T1000 (cell line): Measurements from ENCODE around the gene SIPA1.

Experiments
- DNase-seq: peaks from one replicate; lab custom pipeline; 2025; ENCODE audit warnings: mixed read lengths; lab: John Stamatoyannopoulos, UW

SIPA1 gene

GRCh38 chr11:65609665-65610064, 28.2 kb upstream of the SIPA1 start:
- no peak for DNase-seq

GRCh38 chr11:65610404-65610803, 27.5 kb upstream of the SIPA1 start:
- DNase-seq: no peak

- no peak for DNase-seq
These were observed 26.7 kb upstream of the SIPA1 start for GRCh38 chr11:65611028-65611757.

- no peak for DNase-seq
These were observed 25.9 kb upstream of the SIPA1 start for GRCh38 chr11:65611758-65612603.

DNA sequence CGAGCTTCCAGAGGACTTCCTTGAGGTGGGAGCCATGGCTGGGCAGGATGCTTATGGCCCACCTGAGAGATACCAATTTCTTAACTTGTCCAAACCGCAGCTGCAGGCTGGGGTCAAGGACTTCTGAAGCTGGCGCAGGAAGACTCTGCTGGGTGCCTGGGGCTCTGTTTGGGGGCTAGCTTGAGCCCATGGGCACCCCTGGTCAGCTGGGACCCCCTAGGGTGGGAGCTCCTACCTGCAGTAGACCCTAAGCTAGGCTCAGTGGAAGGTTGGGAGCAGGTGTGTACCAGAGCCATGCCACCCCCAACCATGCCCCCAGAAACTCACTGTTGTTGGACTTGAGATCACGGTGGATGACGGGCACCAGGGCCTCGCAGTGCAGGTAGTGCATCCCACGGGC, 25.2 kb upstream of the SIPA1 start:
- DNase-seq: no peak

DNA sequence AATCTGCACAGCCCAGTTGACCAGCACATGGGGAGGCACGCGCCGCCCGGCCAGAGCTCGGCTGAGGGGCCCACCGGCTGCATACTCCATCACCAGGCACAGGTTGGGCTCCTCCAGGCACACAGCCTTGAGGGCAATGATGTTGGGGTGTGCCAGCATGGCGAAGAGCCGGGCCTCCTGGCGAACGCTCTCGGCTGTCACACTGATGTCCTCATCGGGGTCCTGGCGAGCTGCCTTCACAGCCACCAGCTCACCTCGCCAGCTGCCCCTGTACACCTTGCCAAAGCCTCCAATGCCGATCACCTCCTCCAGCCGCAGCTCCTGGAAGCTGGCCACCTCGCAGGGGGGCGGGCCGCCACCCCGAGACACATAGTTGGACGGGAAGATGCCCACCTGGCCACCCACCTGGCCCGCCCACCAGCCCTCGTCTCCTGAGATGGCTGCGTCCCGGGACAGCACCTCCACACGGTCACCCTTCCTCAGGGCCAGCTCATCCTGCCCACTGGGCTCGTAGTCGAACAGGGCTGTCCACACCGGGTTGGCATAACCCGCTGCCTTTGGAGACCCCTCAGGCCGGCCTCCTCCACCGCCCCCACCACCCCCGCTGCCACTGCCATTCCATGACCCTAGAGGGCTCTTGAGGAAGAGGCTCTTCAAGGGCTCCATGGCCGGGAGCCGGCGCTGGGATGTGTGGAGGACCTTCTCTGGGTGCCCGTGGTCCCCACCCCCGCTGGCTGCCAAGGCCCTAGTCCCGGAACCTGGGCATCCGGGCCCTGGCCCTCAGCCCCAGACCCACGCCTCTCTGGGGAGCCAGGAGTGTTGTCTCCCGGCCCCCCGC, 24.6 kb upstream of the SIPA1 start:
- DNase-seq: no peak

- peak; percentile 100 for DNase-seq
These were observed 22.5 kb upstream of the SIPA1 start, which contains the start of gene PCNX3 for GRCh38 chr11:65615229-65615949. TSS of gene PCNX3 (plus strand) at chr11:65615776. CDS start at chr11:65616312, 536 bp downstream.

GRCh38 chr11:65615950-65616574, 21.8 kb upstream of the SIPA1 start:
- no peak for DNase-seq

DNA sequence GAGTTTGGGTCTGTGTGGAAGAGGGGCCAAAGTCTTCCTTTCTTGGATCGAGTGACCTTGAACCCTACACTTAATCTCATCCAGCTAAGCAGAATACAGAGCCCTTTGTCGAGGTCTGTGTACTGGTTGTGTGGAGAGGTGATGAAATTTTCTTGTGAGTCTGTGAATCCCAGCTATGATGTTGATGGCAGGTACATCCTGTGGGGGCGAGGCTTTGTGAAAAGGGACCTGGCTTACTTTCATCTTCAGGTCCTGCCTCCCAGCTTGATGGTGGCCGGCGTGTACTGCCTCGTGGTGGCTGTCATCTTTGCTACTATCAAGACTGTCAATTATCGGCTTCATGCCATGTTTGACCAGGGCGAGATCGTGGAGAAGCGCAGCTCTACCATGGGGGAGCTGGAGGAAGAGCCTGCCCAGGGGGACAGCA, 21.3 kb upstream of the SIPA1 start:
- no peak for DNase-seq

GRCh38 chr11:65617136-65617850, 20.6 kb upstream of the SIPA1 start:
- no peak for DNase-seq

- DNase-seq: no peak
These were observed 19.7 kb upstream of the SIPA1 start for GRCh38 chr11:65617990-65618751.

DNA sequence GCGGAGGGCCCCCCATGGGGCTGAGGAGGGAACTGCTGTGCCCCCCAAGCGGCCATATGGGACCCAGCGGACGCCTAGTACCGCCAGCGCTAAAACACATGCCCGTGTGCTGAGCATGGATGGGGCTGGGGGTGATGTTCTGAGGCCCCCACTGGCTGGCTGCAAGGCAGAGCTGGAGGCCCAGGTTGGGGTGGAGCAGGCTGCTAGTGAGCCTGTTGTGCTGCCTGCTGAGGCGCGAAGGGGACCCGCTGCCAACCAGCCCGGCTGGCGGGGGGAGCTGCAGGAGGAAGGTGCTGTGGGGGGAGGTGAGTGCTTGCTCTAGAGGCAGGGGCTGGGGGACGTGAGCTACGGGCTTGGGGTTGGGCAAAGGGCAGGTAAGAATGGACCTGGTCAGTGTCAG, 19.1 kb upstream of the SIPA1 start:
- no peak for DNase-seq

GRCh38 chr11:65619281-65619928, 18.5 kb upstream of the SIPA1 start:
- DNase-seq: no peak

- DNase-seq: no peak
These were observed 17.2 kb upstream of the SIPA1 start for GRCh38 chr11:65620666-65621065.

DNA sequence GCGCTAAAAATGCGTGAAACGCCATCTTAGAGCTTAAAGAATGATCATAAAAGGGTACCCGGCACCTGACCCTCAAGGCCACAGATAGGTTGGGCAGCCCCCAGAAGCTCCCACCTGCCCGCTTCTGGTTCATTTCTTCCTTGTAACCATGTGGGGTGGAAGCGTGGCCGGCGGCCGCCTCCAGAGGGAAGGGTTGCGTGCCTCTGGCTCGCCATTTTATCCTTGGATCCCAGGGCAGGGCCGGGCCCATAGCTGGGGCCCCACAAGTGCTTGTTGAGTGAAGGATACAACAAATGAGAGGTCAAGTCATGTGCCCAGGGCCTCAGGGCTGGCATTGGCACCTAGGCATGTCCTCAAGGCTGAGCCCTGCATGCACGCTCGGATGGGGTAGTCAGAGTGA, 16.4 kb upstream of the SIPA1 start:
- no peak for DNase-seq

GRCh38 chr11:65622011-65622410, 15.9 kb upstream of the SIPA1 start:
- no peak for DNase-seq

- no peak for DNase-seq
These were observed 14.7 kb upstream of the SIPA1 start for GRCh38 chr11:65623177-65623576.

GRCh38 chr11:65623852-65624616, 13.9 kb upstream of the SIPA1 start:
- no peak for DNase-seq
